NT2/D1 (cell line): ENCODE results near the gene PDGFC.

Source experiments
- SUZ12 ChIP-seq: IDR thresholded peaks from 2 replicates; pipeline ENCODE4 v1.6.1; 2011; ENCODE audit not compliant: insufficient read length, insufficient read depth; ENCODE audit errors: extremely low read depth
- YY1 ChIP-seq: IDR thresholded peaks from 2 replicates; pipeline ENCODE4 v1.6.1; 2011; ENCODE audit not compliant: insufficient read length, insufficient read depth
- ZNF274 ChIP-seq: IDR thresholded peaks from 2 replicates; pipeline ENCODE4 v1.6.1; 2011; ENCODE audit warnings: mild to moderate bottlenecking, low read depth, low read length

DNA sequence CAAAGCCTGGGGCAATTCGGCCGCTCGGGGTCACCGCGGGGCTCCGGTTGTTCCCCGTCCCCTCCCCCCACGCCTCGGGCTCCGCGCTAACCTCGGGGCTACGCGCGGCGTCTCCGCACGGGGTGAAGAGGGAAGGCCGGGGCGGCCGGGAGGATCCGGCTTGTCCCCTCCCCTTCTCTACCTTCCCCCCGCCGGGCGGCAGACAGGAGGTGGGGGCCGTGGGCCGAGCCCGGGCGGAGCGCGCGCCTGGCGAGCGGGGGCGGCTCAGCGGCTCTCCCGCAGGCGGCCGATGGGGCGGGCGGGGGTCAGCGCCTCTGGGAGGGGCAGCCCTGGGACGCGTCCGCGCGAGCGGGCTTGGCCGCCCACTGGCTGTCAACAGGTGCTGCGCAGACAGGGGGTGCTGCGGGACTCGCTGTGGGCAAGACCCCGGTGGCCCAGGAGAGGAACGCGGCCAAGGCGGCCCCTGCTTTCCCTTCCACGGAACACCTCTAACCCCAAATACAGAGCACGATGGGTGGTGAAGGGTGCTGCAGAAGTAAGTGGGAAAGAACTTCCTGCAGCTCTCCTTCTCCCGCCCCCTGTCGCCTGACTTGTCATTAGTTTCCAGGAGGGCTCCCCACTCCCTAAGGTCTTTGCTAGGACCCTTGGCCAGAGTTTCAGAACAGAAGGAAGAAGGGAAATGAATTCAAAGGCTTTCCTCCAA lies at the start of gene PDGFC:
- TF ChIP-seq YY1 (no peak), ZNF274 (no peak), SUZ12 (no peak)
